ENCODE results near the gene CDX1.

The CDX1 gene

GRCh38 chr5:150131978-150132694 is 34.4 kb upstream of the CDX1 start:
- peak; percentile 33 to 50 (median 45) for DNase-seq

DNA sequence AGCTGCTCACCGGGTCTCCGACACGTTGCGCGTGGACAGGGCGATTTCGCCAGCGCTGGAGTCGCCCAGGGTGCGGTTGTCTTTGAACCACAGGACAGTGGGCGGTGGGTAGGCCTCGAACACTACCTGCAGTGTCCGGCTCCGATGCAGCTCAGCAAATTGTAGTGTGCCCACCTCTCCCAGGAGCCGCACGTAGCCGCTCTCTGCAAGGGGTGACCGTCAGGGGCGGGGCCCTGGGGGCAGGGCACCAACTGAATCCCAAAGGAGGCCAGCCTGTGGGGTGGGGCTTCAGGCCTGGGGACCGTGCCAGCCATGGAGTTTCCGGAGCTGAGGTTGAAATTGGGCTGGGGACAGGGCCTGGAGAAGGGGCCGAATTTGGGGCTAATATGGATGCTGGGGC is 33.8 kb upstream of the CDX1 start:
- DNase-seq = no peak

GRCh38 chr5:150133581-150134197 is 32.9 kb upstream of the CDX1 start:
- no peak for DNase-seq

DNA sequence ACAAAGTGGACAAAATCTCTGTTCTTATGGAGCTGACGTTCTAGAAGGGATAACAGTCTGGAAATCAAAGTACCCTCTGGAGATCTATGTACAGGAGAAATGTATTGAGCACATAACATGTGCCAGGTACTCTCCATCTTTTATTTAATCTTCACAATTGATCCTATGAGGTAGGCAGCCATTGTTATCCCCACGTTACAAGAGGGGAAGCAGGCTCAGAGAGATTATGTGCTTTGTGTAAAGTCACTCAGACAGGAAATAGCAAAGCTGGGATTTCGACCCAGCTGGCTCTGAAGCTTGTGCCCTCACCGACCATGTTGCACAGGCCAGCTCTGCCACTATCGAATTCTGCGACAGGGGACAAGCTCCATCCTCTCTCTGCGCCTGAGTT is 32.4 kb upstream of the CDX1 start:
- DNase-seq = no peak

GRCh38 chr5:150135557-150136304 is 30.8 kb upstream of the CDX1 start:
- DNase-seq = no peak

DNA sequence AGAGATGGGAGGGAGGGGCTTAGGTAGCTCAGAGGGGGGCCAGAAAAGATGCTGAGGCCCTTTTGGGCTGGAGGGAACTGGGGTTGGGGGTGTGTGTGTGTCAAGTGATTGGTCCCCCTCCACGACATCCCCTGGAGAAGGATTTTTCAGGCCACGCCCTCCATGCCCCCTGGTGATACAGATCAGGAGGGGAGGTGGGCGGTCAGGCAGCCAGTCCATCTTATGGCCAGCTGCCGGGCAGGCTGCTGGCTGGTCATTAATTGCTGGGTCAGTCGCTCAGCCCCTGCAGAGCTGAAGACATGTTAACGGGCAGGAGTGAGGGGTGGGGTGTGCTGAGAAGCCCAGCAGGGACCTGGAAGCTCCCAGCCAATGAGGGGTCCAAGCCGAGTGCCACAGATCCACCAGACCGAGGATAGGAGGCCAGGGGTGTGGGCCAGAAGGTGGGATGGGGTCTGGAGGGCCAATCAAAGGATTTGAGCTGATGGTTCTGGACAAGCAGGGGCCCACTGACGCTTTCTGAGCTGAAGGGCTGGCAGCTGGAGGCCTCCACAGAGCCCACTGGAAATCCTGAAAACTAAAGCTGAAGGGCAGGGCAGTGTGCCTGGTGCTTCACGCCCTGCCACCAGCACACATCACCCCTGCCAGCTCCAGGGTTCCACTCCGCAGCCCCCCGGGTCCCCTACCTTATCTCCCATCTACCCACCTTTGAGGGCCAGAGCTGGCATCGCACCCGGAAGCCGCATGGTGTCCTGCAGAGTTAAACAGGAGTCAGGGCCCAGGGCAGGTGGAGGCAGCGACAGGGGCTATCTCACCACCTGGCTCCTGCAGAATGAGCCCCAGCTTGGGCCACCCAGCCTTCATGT is 30.0 kb upstream of the CDX1 start:
- no peak for DNase-seq

DNA sequence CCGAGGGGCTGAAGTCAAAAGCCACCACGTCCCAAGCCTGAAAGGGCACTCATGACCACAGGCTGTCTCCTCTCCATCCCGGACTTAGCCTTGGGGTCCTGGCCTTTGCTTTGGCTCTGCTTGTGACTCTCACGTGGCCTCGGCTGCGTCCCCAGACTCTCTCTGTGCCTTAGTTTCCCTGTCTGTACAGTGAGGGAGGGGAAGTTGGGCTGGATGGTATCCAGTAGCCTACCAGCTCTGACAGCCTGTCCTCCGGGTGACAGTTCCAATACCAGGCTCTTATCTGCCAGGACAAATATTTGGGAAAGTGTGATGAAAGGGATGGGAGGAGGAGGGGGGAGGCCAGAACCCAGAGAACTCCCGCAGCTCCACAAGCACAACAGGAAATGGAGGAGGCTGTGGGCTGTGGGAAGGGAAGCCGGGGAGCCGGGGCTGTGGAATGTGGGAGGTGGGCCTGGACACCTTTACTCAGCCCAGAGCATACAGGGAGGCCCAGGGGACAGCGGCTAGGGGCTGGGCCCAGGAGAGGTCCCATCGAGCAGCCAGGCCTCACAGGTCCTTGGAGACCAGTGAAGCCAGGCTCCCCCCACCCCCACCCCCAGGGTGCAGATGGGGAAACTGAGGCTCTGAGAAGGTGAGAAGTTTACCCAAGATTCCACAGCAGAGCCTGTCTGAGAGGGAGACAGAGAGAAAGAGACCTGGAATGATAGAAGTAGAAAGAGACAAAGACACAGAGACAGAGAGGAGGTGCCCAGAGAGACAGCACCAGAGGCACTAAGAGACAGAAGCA is 29.2 kb upstream of the CDX1 start:
- no peak for DNase-seq

DNA sequence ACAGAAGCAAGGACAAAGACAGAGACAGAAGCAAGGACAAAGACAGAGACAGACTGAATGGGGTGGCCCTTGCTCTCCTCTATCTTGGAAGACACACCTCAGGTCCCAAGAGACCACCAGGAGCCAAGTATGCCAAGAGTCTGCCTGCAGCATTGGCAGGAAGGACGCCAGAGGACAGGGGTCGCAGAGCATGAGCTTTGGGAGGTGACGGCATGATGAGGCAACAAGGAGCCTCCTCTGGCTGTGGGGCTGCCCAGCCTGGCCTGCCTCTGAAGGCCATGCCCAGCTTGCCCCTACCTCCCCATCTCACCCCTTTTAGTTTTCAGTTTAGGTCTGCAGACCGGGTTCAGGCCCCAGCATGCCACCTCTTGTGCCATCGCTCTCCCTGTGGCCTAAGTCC is 28.6 kb upstream of the CDX1 start:
- DNase-seq = no peak

- no peak for DNase-seq
Observed at GRCh38 chr5:150138551-150139265, 27.9 kb upstream of the CDX1 start.

DNA sequence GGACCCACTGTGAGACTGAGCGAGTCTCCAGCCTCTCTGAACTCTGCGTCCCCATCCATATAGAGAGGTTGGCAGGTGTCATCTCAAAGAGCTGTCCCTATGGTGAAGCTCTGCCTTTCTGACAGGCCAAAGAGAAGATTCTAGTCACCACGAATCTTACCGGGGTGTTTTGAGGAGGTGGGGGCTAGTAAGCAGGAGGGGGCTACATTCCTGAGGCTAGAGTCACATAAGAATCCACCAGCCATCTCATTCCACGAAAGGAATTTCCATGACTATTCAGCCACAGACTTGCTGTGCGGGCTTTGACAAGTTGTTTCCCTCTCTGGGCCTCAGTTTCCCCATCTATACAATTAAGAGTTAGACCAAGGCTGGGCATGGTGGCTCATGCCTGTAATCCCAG is 27.2 kb upstream of the CDX1 start:
- no peak for DNase-seq

GRCh38 chr5:150140830-150141229 is 25.7 kb upstream of the CDX1 start:
- DNase-seq = no peak

- no peak for DNase-seq
Observed at GRCh38 chr5:150141544-150142184, 24.9 kb upstream of the CDX1 start.

DNA sequence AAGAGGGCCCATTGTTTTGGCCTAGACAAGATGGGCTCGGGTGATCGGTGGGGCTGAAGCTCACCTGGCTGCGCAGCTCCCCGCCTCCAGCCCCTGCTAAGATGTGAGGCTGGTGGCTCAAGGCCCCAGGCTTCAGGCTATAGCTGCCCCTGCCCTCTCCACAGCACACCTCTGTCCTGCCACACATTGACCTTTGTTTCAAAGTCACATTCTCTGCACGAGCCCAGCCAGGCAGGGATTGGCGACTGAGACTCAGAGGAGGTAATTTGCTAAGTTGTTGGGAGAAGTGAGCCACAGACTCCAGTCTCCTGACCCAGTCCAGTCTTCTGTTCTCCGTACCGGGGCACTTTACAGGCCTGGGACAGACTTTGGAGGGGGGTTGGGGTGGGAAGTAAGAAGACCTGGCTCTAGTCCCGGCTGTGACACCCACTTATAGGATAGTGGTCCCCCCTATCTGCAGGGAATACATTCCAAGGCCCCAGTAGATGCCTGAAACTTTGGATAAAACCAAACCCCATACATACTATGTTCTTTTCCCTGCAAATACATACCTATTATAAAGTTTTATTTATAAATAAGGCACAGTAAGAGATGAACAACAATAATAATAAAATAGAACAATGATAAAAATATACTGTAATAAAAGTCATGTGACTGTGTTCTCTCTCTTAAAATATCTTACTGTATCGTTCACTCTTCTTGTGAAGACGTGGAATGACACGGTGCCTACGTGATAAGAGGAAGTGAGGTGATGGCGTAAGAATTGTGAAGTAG is 24.2 kb upstream of the CDX1 start:
- no peak for DNase-seq

DNA sequence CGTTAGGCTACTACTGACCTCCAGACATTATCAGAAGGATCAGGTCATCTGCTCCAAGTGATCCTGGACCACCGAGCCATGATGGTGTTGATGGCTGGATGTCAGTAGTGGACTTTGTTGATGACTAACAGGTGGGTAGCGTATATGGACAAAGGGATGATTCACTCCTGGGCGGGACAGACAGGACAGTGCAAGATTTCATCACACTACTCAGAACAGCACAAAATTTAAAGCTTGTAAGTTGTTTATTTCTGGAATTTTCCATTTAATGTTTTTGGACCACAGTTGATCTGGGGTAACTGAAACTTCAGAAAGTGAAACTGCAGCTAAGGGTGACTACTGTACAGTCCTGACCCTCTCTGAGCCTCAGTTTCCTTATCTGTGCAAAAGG is 23.6 kb upstream of the CDX1 start:
- peak; percentile 76 to 89 (median 86) for DNase-seq

- DNase-seq = peak in 1 of 3 donors; percentile 35
Observed at GRCh38 chr5:150143350-150144245, 23.0 kb upstream of the CDX1 start.

DNA sequence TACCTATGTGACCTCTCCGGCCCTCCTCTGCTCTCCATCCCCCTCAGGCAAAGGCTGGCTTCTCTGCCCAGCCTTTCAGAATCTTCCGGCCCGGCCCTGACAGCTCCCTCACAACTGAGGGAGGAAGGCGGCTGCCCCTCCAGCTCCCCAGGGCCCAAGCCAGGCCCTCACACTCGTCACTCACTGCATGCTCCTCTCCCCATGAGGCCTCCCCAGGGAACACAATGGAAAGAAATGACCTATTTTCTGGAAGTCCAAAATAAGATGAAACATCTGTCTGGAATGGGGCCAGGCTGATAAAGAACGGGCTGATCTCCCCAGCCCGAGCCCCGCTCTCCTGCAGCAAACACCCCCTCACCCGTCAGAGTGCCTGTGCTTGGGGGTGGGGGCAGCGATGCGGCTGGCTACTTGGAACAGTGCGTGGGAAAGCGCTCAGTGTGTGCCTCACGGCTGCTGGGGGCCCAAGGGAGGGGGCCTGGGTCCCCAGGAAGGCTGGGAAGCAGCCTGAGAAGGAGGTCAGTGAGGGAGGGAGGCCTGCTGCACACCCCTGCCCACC is 22.3 kb upstream of the CDX1 start:
- DNase-seq = no peak

GRCh38 chr5:150144879-150145278 is 21.7 kb upstream of the CDX1 start:
- no peak for DNase-seq

GRCh38 chr5:150146235-150146634 is 20.3 kb upstream of the CDX1 start:
- DNase-seq = no peak
